ENCODE results near the gene CASZ1. TPM values are rescaled to one million over a fixed set of nuclear protein-coding genes. Genes with fewer than 3 reads are reported as not detected.

Gene CASZ1
- total RNA-seq, 1 experiment from 2014 or later = 27.8 TPM

- Histone ChIP-seq H3K27ac (ENCODE audit: low read length) (no peak overlapping the region), H3K27me3 (ENCODE audit: control insufficient read depth, insufficient read depth, low read length) (no peaks in the 10 kb centered on the region), H3K4me1 (ENCODE audit: control insufficient read depth, insufficient read depth, low read length) (peaks cover 56% of the 10 kb centered on the region), H3K36me3 (ENCODE audit: control insufficient read depth, insufficient read depth, low read length) (no peaks in the 10 kb centered on the region), H3K9me3 (ENCODE audit: control insufficient read depth, insufficient read depth, low read depth, low read length) (no peaks in the 10 kb centered on the region), H3K4me3 (ENCODE audit: low read depth in 2 of 2, low read length in 2 of 2) (no peak overlapping the region)
- in situ Hi-C loops (cut with HindIII; ENCODE audit: low pct_unique_long_range_greater_than_20kb, low sequenced_read_pairs) (no loop called here), intact Hi-C loops (cut with micrococcal nuclease; ENCODE audit: unreplicated experiment) (no loop called here)
- TF ChIP-seq TCF7L2 (IDR thresholded peaks at IDR 0.05; ENCODE audit: low read depth, low read length) (no peak), REST (IDR thresholded peaks at IDR 0.05; ENCODE audit: insufficient read depth in 1 of 2, low read depth in 2 of 2, low read length in 1 of 2) (no peak), POLR2AphosphoS5 (IDR thresholded peaks at IDR 0.05; ENCODE audit: low read depth, low read length) (no peak), SIN3A (IDR thresholded peaks at IDR 0.05; ENCODE audit: borderline replicate concordance, insufficient read depth, low read depth, low read length) (no peak), CTCF (IDR thresholded peaks at IDR 0.05) (no peak)
- POLR2A ChIA-PET = interaction anchor here (0.6 kb wide), 1 partner anchor 246 kb away, joined by 9 read pairs; no protein-coding TSS in a partner anchor
- CTCF ChIA-PET = interaction anchor here (0.7 kb wide), 2 partner anchors 16 to 1126 kb away, joined by 3 to 4 read pairs; no protein-coding TSS in a partner anchor
- ATAC-seq (no peak), DNase-seq (ENCODE audit: low read depth, low spot score) (no peak)
- no TSS peak for BruUV-seq (replicated peaks)
These were observed 67.6 kb downstream of the CASZ1 start for GRCh38 chr1:10728595-10729410.

GRCh38 chr1:10727751-10728232 lies 68.7 kb downstream of the CASZ1 start:
- DNase-seq (ENCODE audit: low read depth, low spot score) = no peak
- ChIA-PET POLR2A (interaction anchor here (0.6 to 1.1 kb wide), 2 partner anchors 51 to 245 kb away, joined by 3 to 9 read pairs; no protein-coding TSS in a partner anchor), CTCF (interaction anchor here (0.7 kb wide), 1 partner anchor 15 kb away, joined by 4 read pairs; no protein-coding TSS in a partner anchor)
- Histone ChIP-seq H3K4me1 (ENCODE audit: control insufficient read depth, insufficient read depth, low read length) (peaks cover 56% of the 10 kb centered on the region), H3K36me3 (ENCODE audit: control insufficient read depth, insufficient read depth, low read length) (no peaks in the 10 kb centered on the region), H3K4me3 (ENCODE audit: low read depth in 2 of 2, low read length in 2 of 2) (no peak overlapping the region), H3K9me3 (ENCODE audit: control insufficient read depth, insufficient read depth, low read depth, low read length) (no peaks in the 10 kb centered on the region), H3K27me3 (ENCODE audit: control insufficient read depth, insufficient read depth, low read length) (no peaks in the 10 kb centered on the region), H3K27ac (ENCODE audit: low read length) (no peak overlapping the region)
- in situ Hi-C loops (cut with HindIII; ENCODE audit: low pct_unique_long_range_greater_than_20kb, low sequenced_read_pairs) = no loop called here
- no peak for ATAC-seq
- BruUV-seq (replicated peaks) = no TSS peak
- intact Hi-C loops (cut with micrococcal nuclease; ENCODE audit: unreplicated experiment) = no loop called here
- TF ChIP-seq POLR2AphosphoS5 (IDR thresholded peaks at IDR 0.05; ENCODE audit: low read depth, low read length) = no peak
- no peak for TF ChIP-seq CTCF (IDR thresholded peaks at IDR 0.05)
- TF ChIP-seq SIN3A (IDR thresholded peaks at IDR 0.05; ENCODE audit: borderline replicate concordance, insufficient read depth, low read depth, low read length) = no peak
- no peak for TF ChIP-seq REST (IDR thresholded peaks at IDR 0.05; ENCODE audit: insufficient read depth in 1 of 2, low read depth in 2 of 2, low read length in 1 of 2)
- no peak for TF ChIP-seq TCF7L2 (IDR thresholded peaks at IDR 0.05; ENCODE audit: low read depth, low read length)

Measured in Panc1 (cell line).